Fibroblast of lung (primary cell): ENCODE results near the gene NUBPL. TPM values are rescaled to one million over a fixed set of nuclear protein-coding genes. Genes with fewer than 3 reads are reported as not detected.

ENCODE experiments used
- DNase-seq, 2 donors: peaks; one replicate each; pipeline versions ENCODE4 v3.0.0 to v3.0.0-alpha.2; 2010; ENCODE audit warnings: low read depth in 2 of 2
- H2AFZ ChIP-seq: 2 replicates; pipeline ENCODE4 v1.5.1; 2012; ENCODE audit warnings: low read length, control low read depth, inconsistent platforms
- H3K27ac ChIP-seq: 2 replicates; pipeline ENCODE4 v1.5.1; 2011; ENCODE audit warnings: low read length, control low read depth; ENCODE audit not compliant: insufficient read depth
- H3K27me3 ChIP-seq: 2 replicates; pipeline ENCODE4 v1.5.1; 2011; ENCODE audit warnings: mild to moderate bottlenecking, low read length; ENCODE audit not compliant: control insufficient read depth, insufficient read depth
- H3K36me3 ChIP-seq: 2 replicates; pipeline ENCODE4 v1.5.1; 2011; ENCODE audit warnings: low read length; ENCODE audit not compliant: control insufficient read depth, insufficient read depth
- H3K4me1 ChIP-seq: 2 replicates; pipeline ENCODE4 v1.5.1; 2011; ENCODE audit warnings: low read length; ENCODE audit not compliant: control insufficient read depth, insufficient read depth; ENCODE audit errors: extremely low read depth
- H3K4me2 ChIP-seq: 2 replicates; pipeline ENCODE4 v1.5.1; 2011; ENCODE audit warnings: low read length, control low read depth; ENCODE audit not compliant: insufficient read depth; ENCODE audit errors: extremely low read depth
- H3K4me3 ChIP-seq, 4 experiments: fragments of 200-600 bp in 1 of 4; sonication (generic) in 1 of 4; replicated peaks in 1 of 4; 2 replicates each; pipeline ENCODE4 v1.5.1; 2011 to 2016; ENCODE audit warnings: low read length in 4 of 4, low read depth in 3 of 4, mild to moderate bottlenecking in 3 of 4, control low read depth in 2 of 4, inconsistent platforms in 1 of 4, mixed read lengths in 1 of 4; ENCODE audit not compliant: insufficient read depth in 1 of 4; ENCODE audit errors: control extremely low read depth in 1 of 4
- H3K79me2 ChIP-seq: 2 replicates; pipeline ENCODE4 v1.5.1; 2012; ENCODE audit warnings: mild to moderate bottlenecking, low read length, inconsistent platforms; ENCODE audit not compliant: control insufficient read depth, insufficient read depth
- H3K9ac ChIP-seq: 2 replicates; pipeline ENCODE4 v1.5.1; 2011; ENCODE audit warnings: mild to moderate bottlenecking, low read length, control low read depth; ENCODE audit not compliant: insufficient read depth
- H3K9me3 ChIP-seq: 2 replicates; pipeline ENCODE4 v1.5.1; 2012; ENCODE audit warnings: low read depth, low read length; ENCODE audit not compliant: control insufficient read depth, insufficient read depth
- H4K20me1 ChIP-seq: 2 replicates; pipeline ENCODE4 v1.5.1; 2011; ENCODE audit warnings: low read length; ENCODE audit not compliant: control insufficient read depth, insufficient read depth; ENCODE audit errors: extremely low read depth
- EZH2 ChIP-seq: IDR thresholded peaks from 2 replicates; pipeline ENCODE4 v1.5.1; 2012; ENCODE audit warnings: low read length, control low read depth, mild to moderate bottlenecking; ENCODE audit errors: missing control alignments
- polyA plus RNA-seq, 2 donors: library from polyadenylated mRNA; depleted of rRNA in 1 of 2; stranded (reverse) in 1 of 2; unstranded in 1 of 2; fragments of >200 nt; gene quantifications; 2 replicates each; pipeline ENCODE4 v1.2.1, GENCODE V29; 2011 to 2012; ENCODE audit warnings: missing spikeins in 1 of 2
- total RNA-seq: library from RNA; depleted of rRNA; stranded (reverse); fragments of >200 nt; gene quantifications from 2 replicates; pipeline ENCODE4 v1.2.1, GENCODE V29; 2014
- TF ChIP-seq, protein P1 (sequence below), 2 donors: IDR thresholded peaks in 1 of 2; conservative IDR thresholded peaks in 1 of 2; 1 replicate in 1 of 2; 2 replicates in 1 of 2; pipeline ENCODE4 v1.5.1; 2011 to 2012; ENCODE audit warnings: low read length in 2 of 2, control low read depth in 1 of 2, inconsistent platforms in 1 of 2, low read depth in 1 of 2, mild to moderate bottlenecking in 1 of 2

Gene NUBPL
- total and polyA plus RNA-seq, 2 donors (not counting 1 experiment from before 2014, with no cell fraction given), result 9.0 to 10.7 TPM

DNA sequence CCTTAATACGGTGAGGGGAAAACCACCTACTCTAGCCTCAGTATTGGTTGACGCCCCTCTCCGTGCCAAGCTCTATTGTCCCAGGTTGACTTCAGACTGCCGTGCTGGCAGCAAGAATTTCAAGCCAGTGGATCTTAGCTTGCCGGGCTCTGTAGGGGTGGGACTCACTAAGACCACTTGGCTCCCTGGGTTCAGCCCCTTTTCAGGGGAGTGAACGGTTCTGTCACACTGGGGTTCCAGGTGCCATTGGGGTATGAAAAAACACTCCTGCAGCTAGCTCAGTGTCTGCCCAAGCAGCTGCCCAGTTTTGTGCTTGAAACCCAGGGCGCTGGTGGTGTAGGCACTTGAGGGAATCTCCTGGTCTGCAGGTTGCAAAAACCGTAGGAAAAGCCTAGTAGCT, 107.1 kb downstream of the NUBPL start:
- H2AFZ ChIP-seq, result no peak overlapping the region
- no peak for DNase-seq
- H3K79me2 ChIP-seq, result no peaks in the 10 kb centered on the region
- no peak for TF ChIP-seq EZH2
- TF ChIP-seq, protein P1, sequence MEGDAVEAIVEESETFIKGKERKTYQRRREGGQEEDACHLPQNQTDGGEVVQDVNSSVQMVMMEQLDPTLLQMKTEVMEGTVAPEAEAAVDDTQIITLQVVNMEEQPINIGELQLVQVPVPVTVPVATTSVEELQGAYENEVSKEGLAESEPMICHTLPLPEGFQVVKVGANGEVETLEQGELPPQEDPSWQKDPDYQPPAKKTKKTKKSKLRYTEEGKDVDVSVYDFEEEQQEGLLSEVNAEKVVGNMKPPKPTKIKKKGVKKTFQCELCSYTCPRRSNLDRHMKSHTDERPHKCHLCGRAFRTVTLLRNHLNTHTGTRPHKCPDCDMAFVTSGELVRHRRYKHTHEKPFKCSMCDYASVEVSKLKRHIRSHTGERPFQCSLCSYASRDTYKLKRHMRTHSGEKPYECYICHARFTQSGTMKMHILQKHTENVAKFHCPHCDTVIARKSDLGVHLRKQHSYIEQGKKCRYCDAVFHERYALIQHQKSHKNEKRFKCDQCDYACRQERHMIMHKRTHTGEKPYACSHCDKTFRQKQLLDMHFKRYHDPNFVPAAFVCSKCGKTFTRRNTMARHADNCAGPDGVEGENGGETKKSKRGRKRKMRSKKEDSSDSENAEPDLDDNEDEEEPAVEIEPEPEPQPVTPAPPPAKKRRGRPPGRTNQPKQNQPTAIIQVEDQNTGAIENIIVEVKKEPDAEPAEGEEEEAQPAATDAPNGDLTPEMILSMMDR (conservative IDR thresholded peaks at IDR 0.05 in 1 of 2, IDR thresholded peaks at IDR 0.05 in 1 of 2; ENCODE audit: low read depth in 1 of 2, low read length in 2 of 2), result no peak
- H4K20me1 ChIP-seq, result no peaks in the 10 kb centered on the region
- H3K27me3 ChIP-seq, result no peaks in the 10 kb centered on the region
- H3K9me3 ChIP-seq, result no peaks in the 10 kb centered on the region
- no peak overlapping the region for H3K27ac ChIP-seq
- H3K4me1 ChIP-seq, result no peaks in the 10 kb centered on the region
- H3K4me2 ChIP-seq, result no peak overlapping the region
- no peak overlapping the region for H3K4me3 ChIP-seq
- H3K36me3 ChIP-seq, result no peaks in the 10 kb centered on the region
- no peak overlapping the region for H3K9ac ChIP-seq

DNA sequence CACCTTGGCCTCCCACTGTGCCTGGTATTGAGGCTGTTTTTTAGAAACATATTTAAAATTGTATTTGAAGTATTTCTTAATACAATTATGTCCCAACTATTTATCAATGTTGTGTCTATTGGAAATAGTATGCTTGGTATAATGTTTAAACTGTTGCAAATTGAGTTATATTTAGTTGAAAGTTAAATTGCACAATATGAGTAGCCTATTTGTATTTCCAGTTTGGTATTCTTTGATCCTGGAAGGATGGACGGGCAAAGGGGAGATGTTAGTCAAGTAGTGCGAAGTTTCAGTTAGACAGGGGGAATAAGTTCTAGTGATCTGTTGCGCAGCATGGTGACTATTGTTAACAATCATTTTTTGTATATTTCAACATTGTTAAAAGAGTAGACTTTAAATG, 111.5 kb downstream of the NUBPL start:
- no peak for DNase-seq
- no peaks in the 10 kb centered on the region for H3K27me3 ChIP-seq
- no peaks in the 10 kb centered on the region for H3K4me1 ChIP-seq
- H3K4me2 ChIP-seq, result no peak overlapping the region
- no peak overlapping the region for H2AFZ ChIP-seq
- H3K9ac ChIP-seq, result no peak overlapping the region
- no peak overlapping the region for H3K4me3 ChIP-seq
- H3K36me3 ChIP-seq, result no peaks in the 10 kb centered on the region
- TF ChIP-seq, protein P1 (conservative IDR thresholded peaks at IDR 0.05 in 1 of 2, IDR thresholded peaks at IDR 0.05 in 1 of 2; ENCODE audit: low read depth in 1 of 2, low read length in 2 of 2), result no peak
- no peak for TF ChIP-seq EZH2
- no peaks in the 10 kb centered on the region for H3K79me2 ChIP-seq
- no peaks in the 10 kb centered on the region for H4K20me1 ChIP-seq
- no peak overlapping the region for H3K27ac ChIP-seq
- H3K9me3 ChIP-seq, result no peaks in the 10 kb centered on the region

DNA sequence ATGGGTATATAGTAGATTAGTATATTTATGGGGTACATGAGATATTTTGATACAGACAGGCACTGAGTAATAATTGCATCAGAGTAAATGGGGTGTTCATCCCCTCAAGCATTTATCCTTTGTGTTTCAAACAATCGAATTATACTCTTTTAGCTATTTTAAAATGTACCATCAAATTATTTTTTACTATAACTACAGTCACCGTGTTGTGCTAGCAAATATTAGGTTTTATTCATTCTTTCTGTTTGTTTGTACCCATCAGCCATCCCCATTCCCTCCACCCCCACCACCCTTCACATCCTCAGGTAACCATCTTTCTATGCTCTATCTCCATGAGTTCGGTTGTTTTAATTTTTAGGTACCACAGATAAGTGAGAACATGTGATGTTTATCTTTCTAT, 115.8 kb downstream of the NUBPL start:
- no peak overlapping the region for H2AFZ ChIP-seq
- H3K4me3 ChIP-seq, result no peak overlapping the region
- H3K4me1 ChIP-seq, result no peaks in the 10 kb centered on the region
- H3K4me2 ChIP-seq, result no peak overlapping the region
- no peaks in the 10 kb centered on the region for H3K27me3 ChIP-seq
- no peak for DNase-seq
- no peaks in the 10 kb centered on the region for H3K79me2 ChIP-seq
- H4K20me1 ChIP-seq, result no peaks in the 10 kb centered on the region
- H3K9ac ChIP-seq, result no peak overlapping the region
- TF ChIP-seq, protein P1 (conservative IDR thresholded peaks at IDR 0.05 in 1 of 2, IDR thresholded peaks at IDR 0.05 in 1 of 2; ENCODE audit: low read depth in 1 of 2, low read length in 2 of 2), result no peak
- TF ChIP-seq EZH2, result no peak
- H3K9me3 ChIP-seq, result no peaks in the 10 kb centered on the region
- no peak overlapping the region for H3K27ac ChIP-seq
- no peaks in the 10 kb centered on the region for H3K36me3 ChIP-seq
